Measurements from ENCODE around the gene DCST2. TPM values are rescaled to one million over a fixed set of nuclear protein-coding genes. Genes with fewer than 3 reads are reported as not detected.

Gene DCST2
- total and polyA plus RNA-seq, 9 of the 15 experiments (the other 6 are each of a cell fraction or from before 2014, with no cell fraction given) = 0.09 to 0.49 (median 0.11) TPM; not detected in 3

DNA sequence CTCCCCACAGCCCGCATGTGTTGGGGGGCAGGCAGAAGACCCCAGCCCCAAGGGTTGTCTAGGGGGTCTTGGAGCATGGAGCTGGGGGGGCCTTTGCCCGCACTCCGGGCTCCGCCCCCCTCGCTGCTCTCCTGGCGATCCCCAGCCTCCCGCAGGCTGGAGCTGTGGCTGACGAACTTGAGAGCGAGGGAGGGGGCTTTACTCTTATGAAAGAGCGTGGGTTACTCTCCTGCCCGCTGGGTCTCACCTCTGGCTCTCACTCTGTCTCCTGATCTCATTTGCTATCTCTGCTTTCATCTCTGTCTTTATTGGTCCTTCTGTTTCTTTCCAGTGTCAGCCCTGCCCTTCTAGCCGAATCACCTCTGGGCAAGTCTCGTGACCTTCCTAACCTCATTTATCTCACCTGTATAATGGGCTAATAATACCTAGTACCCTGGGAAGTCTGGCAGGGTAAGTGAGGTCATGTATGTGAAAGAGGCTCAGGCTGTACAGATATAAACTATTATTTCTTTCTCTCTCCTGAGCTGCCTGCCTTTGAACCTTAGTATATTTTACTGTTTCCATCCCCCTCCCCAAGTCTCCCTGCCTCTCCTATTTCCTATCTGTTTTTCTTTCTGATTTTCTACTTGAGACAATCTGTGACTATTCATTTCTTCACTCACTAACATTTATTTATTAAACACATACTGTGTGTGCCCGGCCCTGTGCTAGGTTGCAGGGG lies 30.7 kb upstream of the DCST2 start (continued):
- TF ChIP-seq, protein P1, sequence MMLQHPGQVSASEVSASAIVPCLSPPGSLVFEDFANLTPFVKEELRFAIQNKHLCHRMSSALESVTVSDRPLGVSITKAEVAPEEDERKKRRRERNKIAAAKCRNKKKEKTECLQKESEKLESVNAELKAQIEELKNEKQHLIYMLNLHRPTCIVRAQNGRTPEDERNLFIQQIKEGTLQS (IDR thresholded peaks at IDR 0.05) = no peak
- TF ChIP-seq, protein P1 (CRISPR knock-in tag; conservative IDR thresholded peaks at IDR 0.05) = no peak
- TF ChIP-seq HNRNPK (IDR thresholded peaks at IDR 0.05; ENCODE audit: low read depth, low read length, poor library complexity, severe bottlenecking) = no peak
- TF ChIP-seq ZSCAN29 (IDR thresholded peaks at IDR 0.05) = no peak
- TF ChIP-seq DPF2 (IDR thresholded peaks at IDR 0.05) = 0 out of 2 replicates have a peak, but pooled peaks have one; percentile 30
- no peak for TF ChIP-seq ZNF3 (CRISPR knock-in tag; IDR thresholded peaks at IDR 0.05)
- no peak for TF ChIP-seq KAT2B (IDR thresholded peaks at IDR 0.05; ENCODE audit: low read depth, low read length)
- TF ChIP-seq NFIX (CRISPR knock-in tag; IDR thresholded peaks at IDR 0.05; ENCODE audit: low read depth) = no peak
- TF ChIP-seq ARID1B (IDR thresholded peaks at IDR 0.05) = no peak
- TF ChIP-seq NR2C1 (IDR thresholded peaks at IDR 0.05) = no peak
- no peak for TF ChIP-seq NR2C1 (tag; IDR thresholded peaks at IDR 0.05)
- TF ChIP-seq HCFC1 (IDR thresholded peaks at IDR 0.05; ENCODE audit: low read depth, low read length) = no peak
- TF ChIP-seq ADNP (tag; IDR thresholded peaks at IDR 0.05) = peak; percentile 99
- TF ChIP-seq, protein P2, sequence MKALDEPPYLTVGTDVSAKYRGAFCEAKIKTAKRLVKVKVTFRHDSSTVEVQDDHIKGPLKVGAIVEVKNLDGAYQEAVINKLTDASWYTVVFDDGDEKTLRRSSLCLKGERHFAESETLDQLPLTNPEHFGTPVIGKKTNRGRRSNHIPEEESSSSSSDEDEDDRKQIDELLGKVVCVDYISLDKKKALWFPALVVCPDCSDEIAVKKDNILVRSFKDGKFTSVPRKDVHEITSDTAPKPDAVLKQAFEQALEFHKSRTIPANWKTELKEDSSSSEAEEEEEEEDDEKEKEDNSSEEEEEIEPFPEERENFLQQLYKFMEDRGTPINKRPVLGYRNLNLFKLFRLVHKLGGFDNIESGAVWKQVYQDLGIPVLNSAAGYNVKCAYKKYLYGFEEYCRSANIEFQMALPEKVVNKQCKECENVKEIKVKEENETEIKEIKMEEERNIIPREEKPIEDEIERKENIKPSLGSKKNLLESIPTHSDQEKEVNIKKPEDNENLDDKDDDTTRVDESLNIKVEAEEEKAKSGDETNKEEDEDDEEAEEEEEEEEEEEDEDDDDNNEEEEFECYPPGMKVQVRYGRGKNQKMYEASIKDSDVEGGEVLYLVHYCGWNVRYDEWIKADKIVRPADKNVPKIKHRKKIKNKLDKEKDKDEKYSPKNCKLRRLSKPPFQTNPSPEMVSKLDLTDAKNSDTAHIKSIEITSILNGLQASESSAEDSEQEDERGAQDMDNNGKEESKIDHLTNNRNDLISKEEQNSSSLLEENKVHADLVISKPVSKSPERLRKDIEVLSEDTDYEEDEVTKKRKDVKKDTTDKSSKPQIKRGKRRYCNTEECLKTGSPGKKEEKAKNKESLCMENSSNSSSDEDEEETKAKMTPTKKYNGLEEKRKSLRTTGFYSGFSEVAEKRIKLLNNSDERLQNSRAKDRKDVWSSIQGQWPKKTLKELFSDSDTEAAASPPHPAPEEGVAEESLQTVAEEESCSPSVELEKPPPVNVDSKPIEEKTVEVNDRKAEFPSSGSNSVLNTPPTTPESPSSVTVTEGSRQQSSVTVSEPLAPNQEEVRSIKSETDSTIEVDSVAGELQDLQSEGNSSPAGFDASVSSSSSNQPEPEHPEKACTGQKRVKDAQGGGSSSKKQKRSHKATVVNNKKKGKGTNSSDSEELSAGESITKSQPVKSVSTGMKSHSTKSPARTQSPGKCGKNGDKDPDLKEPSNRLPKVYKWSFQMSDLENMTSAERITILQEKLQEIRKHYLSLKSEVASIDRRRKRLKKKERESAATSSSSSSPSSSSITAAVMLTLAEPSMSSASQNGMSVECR (CRISPR knock-in tag; IDR thresholded peaks at IDR 0.05) = no peak
- no peak for TF ChIP-seq MED1 (CRISPR knock-in tag; IDR thresholded peaks at IDR 0.05; ENCODE audit: borderline replicate concordance)
- TF ChIP-seq, protein P3, sequence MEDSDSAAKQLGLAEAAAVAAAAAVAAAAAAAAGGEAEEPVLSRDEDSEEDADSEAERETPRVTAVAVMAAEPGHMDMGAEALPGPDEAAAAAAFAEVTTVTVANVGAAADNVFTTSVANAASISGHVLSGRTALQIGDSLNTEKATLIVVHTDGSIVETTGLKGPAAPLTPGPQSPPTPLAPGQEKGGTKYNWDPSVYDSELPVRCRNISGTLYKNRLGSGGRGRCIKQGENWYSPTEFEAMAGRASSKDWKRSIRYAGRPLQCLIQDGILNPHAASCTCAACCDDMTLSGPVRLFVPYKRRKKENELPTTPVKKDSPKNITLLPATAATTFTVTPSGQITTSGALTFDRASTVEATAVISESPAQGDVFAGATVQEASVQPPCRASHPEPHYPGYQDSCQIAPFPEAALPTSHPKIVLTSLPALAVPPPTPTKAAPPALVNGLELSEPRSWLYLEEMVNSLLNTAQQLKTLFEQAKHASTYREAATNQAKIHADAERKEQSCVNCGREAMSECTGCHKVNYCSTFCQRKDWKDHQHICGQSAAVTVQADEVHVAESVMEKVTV (CRISPR knock-in tag; IDR thresholded peaks at IDR 0.05) = no peak
- TF ChIP-seq, protein P4, sequence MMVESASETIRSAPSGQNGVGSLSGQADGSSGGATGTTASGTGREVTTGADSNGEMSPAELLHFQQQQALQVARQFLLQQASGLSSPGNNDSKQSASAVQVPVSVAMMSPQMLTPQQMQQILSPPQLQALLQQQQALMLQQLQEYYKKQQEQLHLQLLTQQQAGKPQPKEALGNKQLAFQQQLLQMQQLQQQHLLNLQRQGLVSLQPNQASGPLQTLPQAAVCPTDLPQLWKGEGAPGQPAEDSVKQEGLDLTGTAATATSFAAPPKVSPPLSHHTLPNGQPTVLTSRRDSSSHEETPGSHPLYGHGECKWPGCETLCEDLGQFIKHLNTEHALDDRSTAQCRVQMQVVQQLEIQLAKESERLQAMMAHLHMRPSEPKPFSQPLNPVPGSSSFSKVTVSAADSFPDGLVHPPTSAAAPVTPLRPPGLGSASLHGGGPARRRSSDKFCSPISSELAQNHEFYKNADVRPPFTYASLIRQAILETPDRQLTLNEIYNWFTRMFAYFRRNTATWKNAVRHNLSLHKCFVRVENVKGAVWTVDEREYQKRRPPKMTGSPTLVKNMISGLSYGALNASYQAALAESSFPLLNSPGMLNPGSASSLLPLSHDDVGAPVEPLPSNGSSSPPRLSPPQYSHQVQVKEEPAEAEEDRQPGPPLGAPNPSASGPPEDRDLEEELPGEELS (CRISPR knock-in tag; IDR thresholded peaks at IDR 0.05; ENCODE audit: borderline replicate concordance) = no peak
- no peak for TF ChIP-seq NFE2L1 (tag; IDR thresholded peaks at IDR 0.05; ENCODE audit: borderline replicate concordance, low read depth)

All from K562 (cell line).